K562 (cell line): ENCODE results near the gene SLC9A2. TPM values are rescaled to one million over a fixed set of nuclear protein-coding genes. Genes with fewer than 3 reads are reported as not detected.

Experiments
- ATAC-seq: fragments of 200-7000 bp; cut with Tn5 transposase; 3 replicates; pipeline ENCODE4 v1.9.1; 2020; ENCODE audit warnings: moderate library complexity
- BruUV-seq: library from RNA; stranded (reverse); fragments of 400-500 nt; replicated peaks from 2 replicates; lab custom pipeline; 2021; lab: Mats Ljungman, UMichigan
- CTCF ChIA-PET: fragments of 300-600 bp; formaldehyde crosslinking; extraction: SDS; loops from one replicate; lab custom pipeline; 2021; ENCODE audit warnings: low intra/inter-chr PET ratio; lab: Yijun Ruan, JAX
- POLR2A ChIA-PET: fragments of 300-600, 350-650 bp; sonication (Branson Sonifier 250); formaldehyde crosslinking; extraction: SDS; loops from one replicate; lab custom pipeline; 2021; ENCODE audit warnings: antibody characterized with exemption, inconsistent platforms; lab: Yijun Ruan, JAX
- DNase-seq, 4 experiments: peaks; one replicate each; pipeline versions ENCODE4 v3.0.0 to v3.0.0-alpha.2; 2011 to 2018; ENCODE audit warnings: low spot score in 3 of 4, mixed read lengths in 3 of 4; ENCODE audit errors: extremely low read depth in 1 of 4
- FAIRE-seq: peaks from 2 replicates; lab custom pipeline; 2011; peaks lifted over from hg19 to GRCh38; lab: Jason Lieb, UNC
- H2AFZ ChIP-seq: 2 replicates; pipeline ENCODE4 v1.6.0; 2011; ENCODE audit warnings: low read depth, low read length, control low read depth, inconsistent platforms
- H3K27ac ChIP-seq: fragments of 200-600 bp; 3 replicates; pipeline ENCODE4 v1.8.0; 2011; ENCODE audit warnings: low read depth, mild to moderate bottlenecking, control low read depth, inconsistent platforms, low read length, moderate library complexity, mixed read lengths; ENCODE audit errors: extremely low read depth
- H3K27me3 ChIP-seq, 2 experiments: fragments of 300-600 bp in 1 of 2; 2 replicates in 1 of 2; 3 replicates in 1 of 2; pipeline versions ENCODE4 v1.6.0 to v1.8.0; 2011; ENCODE audit warnings: inconsistent platforms in 2 of 2, low read length in 2 of 2, mild to moderate bottlenecking in 1 of 2, mixed read lengths in 1 of 2, moderate library complexity in 1 of 2; ENCODE audit not compliant: control insufficient read depth in 2 of 2, insufficient read depth in 2 of 2
- H3K36me3 ChIP-seq: fragments of 300-600 bp; 3 replicates; pipeline ENCODE4 v1.8.0; 2011; ENCODE audit warnings: mild to moderate bottlenecking, low read length, inconsistent platforms; ENCODE audit not compliant: control insufficient read depth, insufficient read depth
- H3K4me1 ChIP-seq, 2 experiments: fragments of 200-600 bp in 1 of 2; replicated peaks in 1 of 2; 2 replicates in 1 of 2; 3 replicates in 1 of 2; pipeline versions ENCODE4 v1.5.1 to v1.8.0; 2011; ENCODE audit warnings: inconsistent platforms in 2 of 2, low read length in 2 of 2, mild to moderate bottlenecking in 1 of 2, mixed read lengths in 1 of 2, moderate library complexity in 1 of 2; ENCODE audit not compliant: control insufficient read depth in 2 of 2, insufficient read depth in 2 of 2
- H3K4me2 ChIP-seq: 2 replicates; pipeline ENCODE4 v1.6.1; 2011; ENCODE audit warnings: low read length, control low read depth, inconsistent platforms, mixed read lengths; ENCODE audit not compliant: insufficient read depth
- H3K4me3 ChIP-seq: fragments of 200-600 bp; sonication (generic), shearing (Covaris generic); 2 replicates; pipeline ENCODE4 v1.5.1; 2016; ENCODE audit warnings: control low read depth, inconsistent platforms
- H3K79me2 ChIP-seq: fragments of 200-600 bp; 3 replicates; pipeline ENCODE4 v1.8.0; 2011; ENCODE audit warnings: low read length, inconsistent platforms; ENCODE audit not compliant: control insufficient read depth, insufficient read depth
- H3K9ac ChIP-seq, 2 experiments: 2 replicates each; pipeline versions ENCODE4 v1.6.0 to v1.6.1; 2011; ENCODE audit warnings: low read depth in 2 of 2, low read length in 2 of 2, control low read depth in 1 of 2, inconsistent platforms in 1 of 2, mild to moderate bottlenecking in 1 of 2, mixed read lengths in 1 of 2; ENCODE audit not compliant: insufficient read depth in 1 of 2
- H3K9me1 ChIP-seq: one replicate; pipeline ENCODE4 v1.6.0; 2011; ENCODE audit warnings: inconsistent platforms, mild to moderate bottlenecking, low read length, moderate library complexity; ENCODE audit not compliant: control insufficient read depth, insufficient read depth
- H3K9me3 ChIP-seq: replicated peaks from 2 replicates; pipeline ENCODE4 v1.5.1; 2011; ENCODE audit warnings: low read depth, low read length, inconsistent platforms; ENCODE audit not compliant: control insufficient read depth, insufficient read depth
- H4K20me1 ChIP-seq: replicated peaks from 2 replicates; pipeline ENCODE4 v1.6.1; 2011; ENCODE audit warnings: low read length, inconsistent platforms, mixed read lengths; ENCODE audit not compliant: control insufficient read depth, insufficient read depth
- MAZ ChIP-seq, 2 experiments: fragments of 450-650 bp in 1 of 2; sonication (generic) in 1 of 2; formaldehyde crosslinking; IDR thresholded peaks in 1 of 2; conservative IDR thresholded peaks in 1 of 2; 2 replicates each; pipeline versions ENCODE4 v1.4.0 to v1.5.0; 2020; ENCODE audit warnings: mild to moderate bottlenecking in 1 of 2, missing genetic modification reagents in 1 of 2
- MEF2A ChIP-seq: IDR thresholded peaks from 2 replicates; pipeline ENCODE4 v1.6.1; 2011; ENCODE audit warnings: low read depth, mild to moderate bottlenecking, low read length, moderate library complexity; ENCODE audit not compliant: control insufficient read depth
- MIER1 ChIP-seq: fragments of 450-650 bp; IDR thresholded peaks from 2 replicates; pipeline ENCODE4 v1.6.1; 2016; ENCODE audit warnings: antibody characterized with exemption, mild to moderate bottlenecking, low read depth
- NFRKB ChIP-seq: fragments of 450-650 bp; IDR thresholded peaks from 2 replicates; pipeline ENCODE4 v1.6.1; 2016; ENCODE audit warnings: low read depth
- NFXL1 ChIP-seq: fragments of 450-650 bp; formaldehyde crosslinking; IDR thresholded peaks from 2 replicates; pipeline ENCODE4 v1.4.0; 2021; ENCODE audit warnings: mild to moderate bottlenecking
- NR0B1 ChIP-seq: fragments of 450-650 bp; IDR thresholded peaks from one replicate; pipeline ENCODE4 v1.6.1; 2018; ENCODE audit warnings: mild to moderate bottlenecking, moderate library complexity; ENCODE audit not compliant: partially characterized antibody
- NR2F6 ChIP-seq: fragments of 450-650 bp; formaldehyde crosslinking; IDR thresholded peaks from 2 replicates; pipeline ENCODE4 v1.4.0; 2020; ENCODE audit warnings: mild to moderate bottlenecking
- SUPT5H ChIP-seq: fragments of 450-650 bp; IDR thresholded peaks from 2 replicates; pipeline ENCODE4 v1.6.1; 2016
- TEAD4 ChIP-seq, 2 experiments: sonication (generic) in 1 of 2; formaldehyde crosslinking in 1 of 2; IDR thresholded peaks; 2 replicates each; pipeline versions ENCODE4 v1.6.1 to v1.8.0; 2012 to 2022; ENCODE audit warnings: borderline replicate concordance in 1 of 2, inconsistent platforms in 1 of 2, low read length in 1 of 2, mild to moderate bottlenecking in 1 of 2, missing genetic modification reagents in 1 of 2
- TRIM24 ChIP-seq, 2 experiments: fragments of 450-650 bp; IDR thresholded peaks; 2 replicates each; pipeline ENCODE4 v1.6.1; 2016
- TRIM28 ChIP-seq: fragments of 450-650 bp; IDR thresholded peaks from 2 replicates; pipeline ENCODE4 v1.6.1; 2017
- TSC22D4 ChIP-seq: fragments of 450-650 bp; IDR thresholded peaks from 2 replicates; pipeline ENCODE4 v1.6.1; 2016; ENCODE audit warnings: missing genetic modification characterization, missing biosample characterization, control low read depth
- ZNF324 ChIP-seq: fragments of 250-450 bp; sonication (Bioruptor Pico); IDR thresholded peaks from 2 replicates; pipeline ENCODE4 v1.4.0; 2020; ENCODE audit warnings: mild to moderate bottlenecking
- WGBS: fragments of 100-300 bp; shearing (Covaris generic); methylation state at CpG from one replicate; pipeline ENCODE4 v1.1.6; 2016; ENCODE audit warnings: low coverage, mixed read lengths; ENCODE audit not compliant: insufficient coverage; ENCODE audit errors: missing lambda C conversion rate; 5-methylcytosine and 5-hydroxymethylcytosine counted together
- in situ Hi-C: fragments of 300-500 bp; cut with MboI; formaldehyde crosslinking; loops from 4 replicates; pipeline ENCODE4 v1.15.0; 2018; ENCODE audit warnings: inconsistent platforms, mixed read lengths
- intact Hi-C: fragments of 100-400 bp; cut with micrococcal nuclease; formaldehyde crosslinking; loops from 2 replicates; pipeline ENCODE4 v1.14.2; 2022
- polyA plus RNA-seq, 8 experiments: library from polyadenylated mRNA; depleted of rRNA in 4 of 8; stranded (reverse) in 5 of 8; unstranded in 3 of 8; fragments of >200 nt; fragmentation: Nextera tagmentation in 2 of 8; fragmentation: Illumina TruSeq in 1 of 8; extraction: Ambion mirVana in 2 of 8; extraction: Trizol in 1 of 8; gene quantifications; 2 replicates each; pipeline versions ENCODE4 v1.2.1 to v1.2.3, GENCODE V29; 2011 to 2014; ENCODE audit warnings: inconsistent platforms in 1 of 8, missing spikeins in 1 of 8
- total RNA-seq, 7 experiments: library from RNA; depleted of rRNA in 6 of 7; stranded (reverse); fragments of >200 nt in 6 of 7; fragmentation: Illumina TruSeq in 2 of 7; extraction: Trizol in 2 of 7; gene quantifications; 2 replicates each; pipeline versions ENCODE4 v1.2.1 to v1.2.3, GENCODE V29; 2011 to 2021; ENCODE audit warnings: low replicate concordance in 1 of 7
- TF ChIP-seq, protein P1 (sequence below): fragments of 450-650 bp; IDR thresholded peaks from 2 replicates; pipeline ENCODE4 v1.6.1; 2017; ENCODE audit warnings: antibody characterized with exemption, mild to moderate bottlenecking

SLC9A2 gene
- total and polyA plus RNA-seq, 9 of the 15 experiments (the other 6 are each of a cell fraction or from before 2014, with no cell fraction given) = 0.45 to 3.3 (median 1.6) TPM

GRCh38 chr2:102753563-102754159 is 134.3 kb downstream of the SLC9A2 start (continued):
- TF ChIP-seq NR2F6 (no peak), NFRKB (no peak), TRIM24 (IDR thresholded peaks at IDR 0.05) (no peak), SUPT5H (no peak), MEF2A (no peak), TEAD4 (IDR thresholded peaks at IDR 0.05; ENCODE audit: low read length) (peak; percentile 67), TEAD4 (CRISPR knock-in tag; IDR thresholded peaks at IDR 0.05; ENCODE audit: borderline replicate concordance) (no peak), MAZ (CRISPR knock-in tag; conservative IDR thresholded peaks at IDR 0.05 in 1 of 2, IDR thresholded peaks at IDR 0.05 in 1 of 2) (no peak), MIER1 (no peak), NFXL1 (CRISPR knock-in tag) (no peak), TSC22D4 (tag) (no peak), TRIM28 (no peak)
- TF ChIP-seq, all 486 proteins: peak for 9

GRCh38 chr2:102754456-102755145 is 135.2 kb downstream of the SLC9A2 start:
- in situ Hi-C loops = no loop called here
- ChIA-PET CTCF (no interaction called here), POLR2A (interaction anchor here (1.5 kb wide), 1 partner anchor 9 kb away, joined by 3 read pairs; no protein-coding TSS in a partner anchor)
- Histone ChIP-seq H3K27ac (no peak overlapping the region), H4K20me1 (no peaks in the 10 kb centered on the region), H2AFZ (no peak overlapping the region), H3K4me3 (no peak overlapping the region), H3K4me2 (no peak overlapping the region), H3K79me2 (no peaks in the 10 kb centered on the region), H3K9me1 (no peaks in the 10 kb centered on the region), H3K27me3 (no peaks in the 10 kb centered on the region; a peak in 1 of 5 replicates), H3K4me1 (no peaks in the 10 kb centered on the region), H3K9me3 (no peaks in the 10 kb centered on the region), H3K36me3 (no peaks in the 10 kb centered on the region), H3K9ac (no peak overlapping the region)
- no peak for FAIRE-seq
- no peak for DNase-seq
- 58% methylated on average over 3 of the region's 3 CpGs for WGBS
- intact Hi-C loops = no loop called here
- no TSS peak for BruUV-seq
- ATAC-seq = no peak
- TF ChIP-seq NR0B1 (no peak), ZNF324 (CRISPR knock-in tag) (no peak)
- TF ChIP-seq, protein P1, sequence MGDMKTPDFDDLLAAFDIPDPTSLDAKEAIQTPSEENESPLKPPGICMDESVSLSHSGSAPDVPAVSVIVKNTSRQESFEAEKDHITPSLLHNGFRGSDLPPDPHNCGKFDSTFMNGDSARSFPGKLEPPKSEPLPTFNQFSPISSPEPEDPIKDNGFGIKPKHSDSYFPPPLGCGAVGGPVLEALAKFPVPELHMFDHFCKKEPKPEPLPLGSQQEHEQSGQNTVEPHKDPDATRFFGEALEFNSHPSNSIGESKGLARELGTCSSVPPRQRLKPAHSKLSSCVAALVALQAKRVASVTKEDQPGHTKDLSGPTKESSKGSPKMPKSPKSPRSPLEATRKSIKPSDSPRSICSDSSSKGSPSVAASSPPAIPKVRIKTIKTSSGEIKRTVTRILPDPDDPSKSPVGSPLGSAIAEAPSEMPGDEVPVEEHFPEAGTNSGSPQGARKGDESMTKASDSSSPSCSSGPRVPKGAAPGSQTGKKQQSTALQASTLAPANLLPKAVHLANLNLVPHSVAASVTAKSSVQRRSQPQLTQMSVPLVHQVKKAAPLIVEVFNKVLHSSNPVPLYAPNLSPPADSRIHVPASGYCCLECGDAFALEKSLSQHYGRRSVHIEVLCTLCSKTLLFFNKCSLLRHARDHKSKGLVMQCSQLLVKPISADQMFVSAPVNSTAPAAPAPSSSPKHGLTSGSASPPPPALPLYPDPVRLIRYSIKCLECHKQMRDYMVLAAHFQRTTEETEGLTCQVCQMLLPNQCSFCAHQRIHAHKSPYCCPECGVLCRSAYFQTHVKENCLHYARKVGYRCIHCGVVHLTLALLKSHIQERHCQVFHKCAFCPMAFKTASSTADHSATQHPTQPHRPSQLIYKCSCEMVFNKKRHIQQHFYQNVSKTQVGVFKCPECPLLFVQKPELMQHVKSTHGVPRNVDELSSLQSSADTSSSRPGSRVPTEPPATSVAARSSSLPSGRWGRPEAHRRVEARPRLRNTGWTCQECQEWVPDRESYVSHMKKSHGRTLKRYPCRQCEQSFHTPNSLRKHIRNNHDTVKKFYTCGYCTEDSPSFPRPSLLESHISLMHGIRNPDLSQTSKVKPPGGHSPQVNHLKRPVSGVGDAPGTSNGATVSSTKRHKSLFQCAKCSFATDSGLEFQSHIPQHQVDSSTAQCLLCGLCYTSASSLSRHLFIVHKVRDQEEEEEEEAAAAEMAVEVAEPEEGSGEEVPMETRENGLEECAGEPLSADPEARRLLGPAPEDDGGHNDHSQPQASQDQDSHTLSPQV = no peak
